22Rv1 (cell line): Measurements from ENCODE around the gene ICOSLG.
"Not testable (repeated sequence)": the region's sequence is repeated elsewhere in the genome, so short reads cannot be mapped to it uniquely, and the experiment has no call there.

Source experiments
- H3K27ac ChIP-seq: fragments of 450-650 bp; 2 replicates; pipeline ENCODE4 v1.5.1; 2017
- ZFX ChIP-seq: fragments of 450-650 bp; IDR thresholded peaks from 2 replicates; pipeline ENCODE4 v1.6.1; 2017; ENCODE audit warnings: antibody characterized with exemption, borderline replicate concordance
- TF ChIP-seq, protein P1 (sequence below): fragments of 450-650 bp; IDR thresholded peaks from 2 replicates; pipeline ENCODE4 v1.5.1; 2017; ENCODE audit warnings: mild to moderate bottlenecking

The ICOSLG gene, protein sequence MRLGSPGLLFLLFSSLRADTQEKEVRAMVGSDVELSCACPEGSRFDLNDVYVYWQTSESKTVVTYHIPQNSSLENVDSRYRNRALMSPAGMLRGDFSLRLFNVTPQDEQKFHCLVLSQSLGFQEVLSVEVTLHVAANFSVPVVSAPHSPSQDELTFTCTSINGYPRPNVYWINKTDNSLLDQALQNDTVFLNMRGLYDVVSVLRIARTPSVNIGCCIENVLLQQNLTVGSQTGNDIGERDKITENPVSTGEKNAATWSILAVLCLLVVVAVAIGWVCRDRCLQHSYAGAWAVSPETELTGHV

DNA sequence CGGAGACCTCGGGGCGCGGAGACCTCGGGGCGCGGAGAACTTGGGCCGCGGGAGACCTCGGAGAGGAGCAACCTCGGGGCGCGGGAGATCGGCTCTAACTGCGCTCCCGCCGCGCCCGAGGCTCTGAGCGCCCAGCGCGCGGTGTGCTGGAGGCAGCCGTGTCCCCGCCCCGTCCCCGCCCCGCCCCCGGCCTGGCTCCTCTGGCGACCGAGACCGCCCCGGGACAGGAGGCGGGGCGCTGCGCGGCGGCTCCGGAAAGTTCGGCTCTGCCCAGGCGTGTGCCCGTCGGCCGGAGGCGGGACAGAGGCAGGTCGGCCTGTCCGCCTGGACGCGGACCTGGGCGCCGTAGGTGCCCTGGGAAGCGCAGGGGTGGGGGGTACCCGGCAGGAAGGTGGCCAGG lies at the start of gene ICOSLG:
Gene ICOSLG, minus strand, starts transcription at position 102 of the 400 bp plus-strand sequence. CDS start 126 bp downstream, outside the sequence.
- not testable (repeated sequence) for H3K27ac ChIP-seq

DNA sequence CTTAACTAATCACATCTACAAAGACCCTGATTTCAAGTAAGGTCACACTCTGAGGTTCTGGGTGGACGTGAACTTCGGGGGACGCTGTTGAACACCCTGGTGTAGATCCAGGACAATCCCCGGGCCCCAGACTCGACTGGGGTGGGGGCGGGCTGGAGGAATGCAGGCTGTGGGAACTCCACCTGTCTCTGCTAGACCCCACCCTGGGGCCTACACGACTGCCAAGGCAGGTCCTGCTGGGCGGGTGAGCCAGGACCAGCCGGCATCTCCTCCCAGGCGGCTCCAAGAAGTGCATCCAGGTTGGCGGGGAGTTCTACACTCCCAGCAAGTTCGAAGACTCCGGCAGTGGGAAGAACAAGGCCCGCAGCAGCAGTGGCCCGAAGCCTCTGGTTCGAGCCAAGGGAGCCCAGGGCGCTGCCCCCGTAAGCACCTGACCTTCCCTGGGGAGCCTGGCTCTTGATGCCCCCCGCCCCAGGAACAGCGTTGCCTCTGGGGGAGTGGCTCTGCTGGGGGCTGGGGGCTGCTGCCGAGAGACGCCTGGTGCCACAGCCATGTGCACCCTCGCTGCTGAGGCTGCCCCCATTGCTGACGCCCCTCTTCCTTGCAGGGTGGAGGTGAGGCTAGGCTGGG lies 48.8 kb upstream of the ICOSLG start:
- no peak overlapping the region for H3K27ac ChIP-seq
- TF ChIP-seq, protein P1, sequence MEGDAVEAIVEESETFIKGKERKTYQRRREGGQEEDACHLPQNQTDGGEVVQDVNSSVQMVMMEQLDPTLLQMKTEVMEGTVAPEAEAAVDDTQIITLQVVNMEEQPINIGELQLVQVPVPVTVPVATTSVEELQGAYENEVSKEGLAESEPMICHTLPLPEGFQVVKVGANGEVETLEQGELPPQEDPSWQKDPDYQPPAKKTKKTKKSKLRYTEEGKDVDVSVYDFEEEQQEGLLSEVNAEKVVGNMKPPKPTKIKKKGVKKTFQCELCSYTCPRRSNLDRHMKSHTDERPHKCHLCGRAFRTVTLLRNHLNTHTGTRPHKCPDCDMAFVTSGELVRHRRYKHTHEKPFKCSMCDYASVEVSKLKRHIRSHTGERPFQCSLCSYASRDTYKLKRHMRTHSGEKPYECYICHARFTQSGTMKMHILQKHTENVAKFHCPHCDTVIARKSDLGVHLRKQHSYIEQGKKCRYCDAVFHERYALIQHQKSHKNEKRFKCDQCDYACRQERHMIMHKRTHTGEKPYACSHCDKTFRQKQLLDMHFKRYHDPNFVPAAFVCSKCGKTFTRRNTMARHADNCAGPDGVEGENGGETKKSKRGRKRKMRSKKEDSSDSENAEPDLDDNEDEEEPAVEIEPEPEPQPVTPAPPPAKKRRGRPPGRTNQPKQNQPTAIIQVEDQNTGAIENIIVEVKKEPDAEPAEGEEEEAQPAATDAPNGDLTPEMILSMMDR = no peak
- TF ChIP-seq ZFX = no peak

DNA sequence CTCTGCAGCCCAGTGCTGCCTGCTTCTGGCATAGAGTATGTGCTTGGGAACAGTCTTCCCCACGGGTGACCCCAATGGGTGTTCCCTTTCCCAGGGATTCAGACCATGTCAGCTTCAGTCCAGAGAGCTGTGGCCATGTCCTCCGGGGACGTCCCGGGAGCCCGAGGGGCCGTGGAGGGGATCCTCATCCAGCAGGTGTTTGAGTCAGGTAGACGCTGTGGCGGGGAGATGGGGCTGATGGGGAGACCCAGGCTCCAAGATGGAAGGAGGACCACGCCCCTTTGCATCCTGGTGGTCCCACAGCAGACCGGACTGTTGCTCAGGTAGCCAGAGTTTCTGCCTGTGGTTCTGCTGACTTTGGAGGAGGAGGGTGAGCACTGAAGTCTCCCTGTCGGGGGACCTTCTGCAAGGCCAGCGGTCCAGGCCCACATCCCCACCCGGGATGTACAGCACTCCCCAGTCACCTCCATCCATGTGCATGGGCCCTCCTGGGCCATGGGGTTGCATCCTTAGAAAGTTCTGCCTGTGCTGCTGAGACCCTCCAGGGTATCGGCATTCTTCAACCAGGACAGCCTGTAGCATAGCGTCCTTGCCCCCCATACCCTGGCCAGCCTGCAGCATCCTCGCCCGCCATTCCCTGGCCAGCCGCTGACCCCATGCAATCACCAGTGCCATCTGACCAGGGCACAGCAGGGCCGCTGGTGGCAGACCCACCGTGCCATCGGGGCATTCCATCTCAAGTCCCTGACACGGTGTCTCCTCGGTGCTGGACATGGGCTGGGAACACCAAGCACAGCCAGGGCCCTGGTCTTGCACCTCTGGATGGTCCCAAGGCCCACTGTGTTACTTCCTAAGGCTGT lies 47.7 kb upstream of the ICOSLG start:
- TF ChIP-seq ZFX = no peak
- TF ChIP-seq, protein P1 = no peak
- no peak overlapping the region for H3K27ac ChIP-seq

DNA sequence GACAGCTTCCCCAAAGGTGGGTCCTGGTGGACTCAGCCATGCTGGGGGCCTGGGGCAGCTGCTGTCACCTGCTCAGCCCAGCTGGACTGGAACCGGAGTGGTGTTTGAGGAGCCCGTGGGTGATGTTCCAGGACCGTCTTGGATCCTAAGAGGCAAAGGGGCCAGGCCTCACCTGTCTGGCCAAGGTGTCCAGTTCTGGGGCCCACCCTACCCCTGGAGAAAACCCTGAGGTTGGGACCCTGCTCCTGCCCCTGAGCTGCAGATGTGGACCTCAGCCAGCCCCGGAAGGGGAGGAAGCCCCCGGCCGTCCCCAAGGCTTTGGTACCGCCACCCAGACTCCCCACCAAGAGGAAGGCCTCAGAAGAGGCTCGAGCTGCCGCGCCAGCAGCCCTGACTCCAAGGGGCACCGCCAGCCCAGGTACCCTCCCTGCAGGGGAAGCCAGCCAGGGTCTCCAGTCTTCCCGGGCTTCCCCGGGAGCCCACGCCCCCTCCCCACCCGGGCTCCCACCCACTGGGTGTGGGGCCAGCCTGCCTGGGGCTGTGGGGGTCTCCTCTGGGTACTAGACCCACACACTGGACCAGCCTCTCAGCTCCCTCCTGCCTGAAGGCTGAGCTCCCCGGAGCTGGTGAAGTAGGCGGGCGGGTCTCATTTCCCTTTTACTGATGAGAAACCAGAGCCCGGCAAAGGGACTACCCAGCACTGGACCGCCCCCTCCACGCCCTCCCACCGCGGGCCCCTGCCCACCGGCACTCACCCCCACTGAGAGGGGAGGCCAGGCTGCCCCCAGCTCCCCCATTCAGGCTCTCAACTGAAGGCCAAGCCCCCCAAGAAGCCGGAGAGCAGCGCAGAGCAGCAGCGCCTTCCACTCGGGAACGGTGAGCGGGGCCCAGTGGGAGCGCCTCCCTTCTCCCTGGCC lies 46.2 kb upstream of the ICOSLG start:
- TF ChIP-seq, protein P1 = no peak
- TF ChIP-seq ZFX = no peak
- H3K27ac ChIP-seq = no peak overlapping the region

DNA sequence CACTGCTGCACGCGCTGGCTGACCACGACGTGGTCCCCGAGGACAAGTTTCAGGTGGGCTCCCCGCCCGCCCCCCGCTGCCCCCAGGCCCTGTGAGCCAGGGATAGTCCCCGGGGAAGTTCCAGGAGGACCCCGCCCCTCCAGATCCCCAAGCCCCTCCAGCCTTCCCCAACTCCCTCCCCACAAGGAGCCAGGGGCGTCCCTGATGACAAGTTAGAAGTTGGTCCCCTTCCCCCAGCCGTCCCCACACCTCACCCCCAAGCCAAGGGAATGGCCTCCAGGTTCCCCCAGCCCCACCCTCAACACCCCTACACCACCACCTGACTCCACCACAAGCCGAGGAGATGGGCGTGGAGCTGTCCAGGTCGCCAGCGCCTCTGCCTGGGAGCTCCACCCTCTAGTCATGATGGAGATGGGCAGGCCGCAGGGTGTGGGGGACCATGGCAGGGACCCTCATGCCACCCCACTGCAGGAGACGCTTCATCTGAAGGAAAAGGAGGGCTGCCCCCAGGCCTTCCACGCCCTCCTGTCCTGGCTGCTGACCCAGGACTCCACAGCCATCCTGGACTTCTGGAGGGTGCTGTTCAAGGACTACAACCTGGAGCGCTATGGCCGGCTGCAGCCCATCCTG lies 45.5 kb upstream of the ICOSLG start:
- TF ChIP-seq ZFX = no peak
- TF ChIP-seq, protein P1 = no peak
- no peak overlapping the region for H3K27ac ChIP-seq

DNA sequence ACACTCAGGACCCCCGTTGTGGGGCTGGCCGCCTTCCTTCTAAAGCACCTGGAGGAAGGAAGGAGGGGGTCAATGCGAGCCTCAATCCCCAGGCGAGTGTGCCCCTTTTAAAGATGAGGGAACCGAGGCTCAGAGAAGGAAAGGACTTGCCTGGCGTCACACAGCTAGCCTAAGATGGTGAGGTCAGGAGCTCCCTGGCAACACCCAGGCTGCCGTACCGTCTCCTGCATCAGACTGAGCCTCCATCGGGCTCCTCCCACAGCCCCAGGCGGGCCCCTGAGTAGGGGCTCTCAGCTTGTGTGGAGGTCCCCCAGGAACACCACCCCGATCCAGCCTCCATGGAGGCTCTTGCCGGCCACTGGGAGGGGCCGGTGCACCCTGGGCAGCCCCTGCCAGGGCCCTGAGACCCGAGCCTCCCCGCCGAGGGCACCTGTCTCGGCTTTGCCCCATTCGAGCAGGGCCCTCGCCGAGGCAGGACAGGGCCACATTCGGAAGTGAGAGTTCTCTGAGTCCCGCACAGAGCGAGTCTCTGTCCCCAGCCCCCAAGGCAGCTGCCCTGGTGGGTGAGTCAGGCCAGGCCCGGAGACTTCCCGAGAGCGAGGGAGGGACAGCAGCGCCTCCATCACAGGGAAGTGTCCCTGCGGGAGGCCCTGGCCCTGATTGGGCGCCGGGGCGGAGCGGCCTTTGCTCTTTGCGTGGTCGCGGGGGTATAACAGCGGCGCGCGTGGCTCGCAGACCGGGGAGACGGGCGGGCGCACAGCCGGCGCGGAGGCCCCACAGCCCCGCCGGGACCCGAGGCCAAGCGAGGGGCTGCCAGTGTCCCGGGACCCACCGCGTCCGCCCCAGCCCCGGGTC lies 44.6 kb upstream of the ICOSLG start, which contains the start of gene AIRE:
Gene AIRE, plus strand, starts transcription at position 739 of the 855 bp plus-strand sequence. CDS start 131 bp downstream, outside the sequence.
- TF ChIP-seq, protein P1 = no peak
- TF ChIP-seq ZFX = no peak

More for the DNA sequence above, 44.6 kb upstream of the ICOSLG start, which contains the start of gene AIRE:
- H3K27ac ChIP-seq = no peak within 1 kb of the TSS
